GM18511 (cell line): ENCODE results near the gene PSMB3.

Experiments
- ATAC-seq: cut with Tn5 transposase; IDR thresholded peaks from one replicate; pipeline ENCODE4 v1.9.1; 2021; ENCODE audit warnings: mild to moderate bottlenecking, moderate library complexity; ENCODE audit not compliant: unreplicated experiment

PSMB3 gene

GRCh38 chr17:38752308-38753070 lies at the start of gene PSMB3:
TSS of gene PSMB3 (plus strand) at chr17:38752741. CDS start at chr17:38752827, 86 bp downstream.
- peak; percentile 84 for ATAC-seq

GRCh38 chr17:38702916-38703741 lies 49.4 kb upstream of the PSMB3 start:
- ATAC-seq, result no peak

- no peak for ATAC-seq
Observed at GRCh38 chr17:38703742-38704605, 48.6 kb upstream of the PSMB3 start.

GRCh38 chr17:38704606-38705522 lies 47.7 kb upstream of the PSMB3 start, which contains the start of gene MLLT6:
TSS of gene MLLT6 (plus strand) at chr17:38705273. CDS start at chr17:38705633, 360 bp downstream.
- ATAC-seq, result no peak

GRCh38 chr17:38705523-38705802 lies 47.1 kb upstream of the PSMB3 start:
- ATAC-seq, result no peak

- no peak for ATAC-seq
Observed at GRCh38 chr17:38705803-38706504, 46.6 kb upstream of the PSMB3 start.

GRCh38 chr17:38706505-38707216 lies 45.9 kb upstream of the PSMB3 start:
- no peak for ATAC-seq

GRCh38 chr17:38707678-38708351 lies 44.7 kb upstream of the PSMB3 start:
- no peak for ATAC-seq

GRCh38 chr17:38709104-38709820 lies 43.3 kb upstream of the PSMB3 start:
- ATAC-seq, result no peak

GRCh38 chr17:38709864-38710603 lies 42.5 kb upstream of the PSMB3 start:
- ATAC-seq, result no peak

GRCh38 chr17:38710604-38710962 lies 42.0 kb upstream of the PSMB3 start:
- ATAC-seq, result no peak

- ATAC-seq, result no peak
Observed at GRCh38 chr17:38710985-38711384, 41.6 kb upstream of the PSMB3 start.

- ATAC-seq, result no peak
Observed at GRCh38 chr17:38711792-38712571, 40.6 kb upstream of the PSMB3 start.

GRCh38 chr17:38712593-38712992 lies 39.9 kb upstream of the PSMB3 start:
- ATAC-seq, result no peak

GRCh38 chr17:38713456-38714075 lies 39.0 kb upstream of the PSMB3 start:
- no peak for ATAC-seq
